ENCODE results near the gene HRH4.

Gene HRH4

GRCh38 chr18:24482821-24483220 lies 22.4 kb downstream of the HRH4 start:
- no peak overlapping the region for H3K4me3 Mint-ChIP-seq
- no peak overlapping the region for H3K27ac Mint-ChIP-seq
- no peak for DNase-seq

GRCh38 chr18:24485681-24486080 lies 25.2 kb downstream of the HRH4 start:
- TF ChIP-seq, protein P1, sequence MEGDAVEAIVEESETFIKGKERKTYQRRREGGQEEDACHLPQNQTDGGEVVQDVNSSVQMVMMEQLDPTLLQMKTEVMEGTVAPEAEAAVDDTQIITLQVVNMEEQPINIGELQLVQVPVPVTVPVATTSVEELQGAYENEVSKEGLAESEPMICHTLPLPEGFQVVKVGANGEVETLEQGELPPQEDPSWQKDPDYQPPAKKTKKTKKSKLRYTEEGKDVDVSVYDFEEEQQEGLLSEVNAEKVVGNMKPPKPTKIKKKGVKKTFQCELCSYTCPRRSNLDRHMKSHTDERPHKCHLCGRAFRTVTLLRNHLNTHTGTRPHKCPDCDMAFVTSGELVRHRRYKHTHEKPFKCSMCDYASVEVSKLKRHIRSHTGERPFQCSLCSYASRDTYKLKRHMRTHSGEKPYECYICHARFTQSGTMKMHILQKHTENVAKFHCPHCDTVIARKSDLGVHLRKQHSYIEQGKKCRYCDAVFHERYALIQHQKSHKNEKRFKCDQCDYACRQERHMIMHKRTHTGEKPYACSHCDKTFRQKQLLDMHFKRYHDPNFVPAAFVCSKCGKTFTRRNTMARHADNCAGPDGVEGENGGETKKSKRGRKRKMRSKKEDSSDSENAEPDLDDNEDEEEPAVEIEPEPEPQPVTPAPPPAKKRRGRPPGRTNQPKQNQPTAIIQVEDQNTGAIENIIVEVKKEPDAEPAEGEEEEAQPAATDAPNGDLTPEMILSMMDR (IDR thresholded peaks at IDR 0.05): no peak
- Mint-ChIP-seq H3K27ac (no peak overlapping the region), H3K36me3 (ENCODE audit: low read depth) (no peaks in the 10 kb centered on the region), H3K9me3 (no peaks in the 10 kb centered on the region), H3K27me3 (ENCODE audit: low read depth, poor library complexity) (peaks cover 8% of the 10 kb centered on the region), H3K4me1 (peaks cover 36% of the 10 kb centered on the region), H3K4me3 (no peak overlapping the region)
- DNase-seq: no peak

More at GRCh38 chr18:24482821-24483220, 22.4 kb downstream of the HRH4 start:
- Mint-ChIP-seq H3K27me3 (ENCODE audit: low read depth, poor library complexity) (peaks cover 7% of the 10 kb centered on the region), H3K9me3 (peaks cover 9% of the 10 kb centered on the region), H3K36me3 (ENCODE audit: low read depth) (peaks cover 5% of the 10 kb centered on the region), H3K4me1 (peaks cover 11% of the 10 kb centered on the region)
- TF ChIP-seq, protein P1 (IDR thresholded peaks at IDR 0.05): no peak

GRCh38 chr18:24486684-24487083 lies 26.2 kb downstream of the HRH4 start:
- Mint-ChIP-seq H3K27me3 (ENCODE audit: low read depth, poor library complexity) (peaks cover 8% of the 10 kb centered on the region), H3K27ac (no peak overlapping the region), H3K4me3 (no peak overlapping the region), H3K4me1 (peaks cover 39% of the 10 kb centered on the region), H3K36me3 (ENCODE audit: low read depth) (no peaks in the 10 kb centered on the region), H3K9me3 (no peaks in the 10 kb centered on the region)
- TF ChIP-seq, protein P1 (IDR thresholded peaks at IDR 0.05): no peak
- DNase-seq: no peak

- H3K27me3 Mint-ChIP-seq (ENCODE audit: low read depth, poor library complexity): peaks cover 5% of the 10 kb centered on the region
- TF ChIP-seq, protein P1 (IDR thresholded peaks at IDR 0.05): peak; percentile 89
- peaks cover 62% of the 10 kb centered on the region for H3K4me1 Mint-ChIP-seq
- DNase-seq: no peak
- H3K36me3 Mint-ChIP-seq (ENCODE audit: low read depth): peaks cover 4% of the 10 kb centered on the region
- H3K4me3 Mint-ChIP-seq: no peak overlapping the region
- H3K27ac Mint-ChIP-seq: no peak overlapping the region
- peaks cover 7% of the 10 kb centered on the region for H3K9me3 Mint-ChIP-seq
Observed at GRCh38 chr18:24488824-24489493, 28.5 kb downstream of the HRH4 start.

DNA sequence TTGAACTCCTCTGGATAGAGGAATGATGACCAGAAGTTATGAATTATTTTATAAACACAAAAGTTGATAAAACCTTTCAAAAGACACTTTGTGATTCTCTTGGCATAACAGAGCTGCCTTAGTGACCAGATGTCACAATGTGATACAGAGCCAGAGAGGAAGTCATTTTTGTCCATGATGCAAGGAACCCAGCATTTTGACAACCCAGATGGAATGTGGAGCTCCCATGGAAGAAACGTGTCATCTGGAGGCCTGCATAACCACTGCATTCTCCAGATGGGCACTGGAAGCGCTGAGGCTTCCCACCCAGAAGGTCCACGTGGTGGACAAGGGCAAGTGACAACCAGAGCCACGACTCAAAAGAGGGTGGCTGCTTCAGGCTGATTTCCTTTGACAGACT lies 30.1 kb downstream of the HRH4 start:
- Mint-ChIP-seq H3K36me3 (ENCODE audit: low read depth) (peaks cover 14% of the 10 kb centered on the region), H3K9me3 (peaks cover 21% of the 10 kb centered on the region), H3K27ac (no peak overlapping the region), H3K4me3 (no peak overlapping the region), H3K27me3 (ENCODE audit: low read depth, poor library complexity) (peaks cover 5% of the 10 kb centered on the region), H3K4me1 (peaks cover 66% of the 10 kb centered on the region)
- TF ChIP-seq, protein P1 (IDR thresholded peaks at IDR 0.05): no peak
- no peak for DNase-seq

All from nephron progenitor cell (in vitro differentiated cells).